C4-2B (cell line): ENCODE measurements around the gene OR1F1.

Source experiments
- CTCF ChIP-seq: fragments of 450-650 bp; conservative IDR thresholded peaks from 2 replicates; pipeline ENCODE4 v1.5.1; 2017; ENCODE audit warnings: mild to moderate bottlenecking
- ZFX ChIP-seq: fragments of 450-650 bp; IDR thresholded peaks from 2 replicates; pipeline ENCODE4 v1.6.1; 2017

- TF ChIP-seq CTCF (no peak), ZFX (no peak)
These were observed 16.7 kb upstream of the OR1F1 start for GRCh38 chr16:3171181-3171854.
